Stimulated activated CD4-positive, alpha-beta T cell treated with anti-CD3 and anti-CD28 coated beads, Interleukin-12 subunit alpha, Interleukin-12 subunit beta, amount 100 ng/mL, for 48 hours (primary cell): ENCODE results near the gene SLC25A31.

Experiments used
- DNase-seq, 3 donors: peaks; one replicate each; pipeline ENCODE4 v3.0.0-alpha.2; 2020; ENCODE audit warnings: low read depth in 2 of 3, low spot score in 1 of 3

SLC25A31 gene

GRCh38 chr4:127730142-127730913, at the start of gene SLC25A31:
TSS of gene SLC25A31 (plus strand) at chr4:127730400. CDS start at chr4:127730546, 146 bp downstream.
- no peak for DNase-seq

- no peak for DNase-seq
Observed at GRCh38 chr4:127685292-127685691, 44.9 kb upstream of the SLC25A31 start.

- DNase-seq: no peak
Observed at GRCh38 chr4:127686658-127687057, 43.5 kb upstream of the SLC25A31 start.

- DNase-seq: no peak
Observed at GRCh38 chr4:127687580-127687979, 42.6 kb upstream of the SLC25A31 start.

GRCh38 chr4:127698789-127699200, 31.4 kb upstream of the SLC25A31 start:
- no peak for DNase-seq

GRCh38 chr4:127708985-127709384, 21.2 kb upstream of the SLC25A31 start:
- no peak for DNase-seq

- no peak for DNase-seq
Observed at GRCh38 chr4:127709456-127709855, 20.7 kb upstream of the SLC25A31 start.

- no peak for DNase-seq
Observed at GRCh38 chr4:127731406-127731805, 1.2 kb downstream of the SLC25A31 start.

GRCh38 chr4:127732623-127733328, 2.6 kb downstream of the SLC25A31 start:
- no peak for DNase-seq

- no peak for DNase-seq
Observed at GRCh38 chr4:127734976-127735375, 4.8 kb downstream of the SLC25A31 start.

- DNase-seq: no peak
Observed at GRCh38 chr4:127737295-127737694, 7.1 kb downstream of the SLC25A31 start.

GRCh38 chr4:127741247-127741646, 11.0 kb downstream of the SLC25A31 start:
- DNase-seq: no peak

GRCh38 chr4:127747883-127748282, 17.7 kb downstream of the SLC25A31 start:
- no peak for DNase-seq

- DNase-seq: no peak
Observed at GRCh38 chr4:127748957-127749356, 18.8 kb downstream of the SLC25A31 start.

GRCh38 chr4:127756906-127757305, 26.7 kb downstream of the SLC25A31 start:
- no peak for DNase-seq

GRCh38 chr4:127759228-127759820, 29.1 kb downstream of the SLC25A31 start:
- DNase-seq: no peak

GRCh38 chr4:127759893-127760292, 29.7 kb downstream of the SLC25A31 start:
- DNase-seq: no peak

GRCh38 chr4:127771535-127772275, 41.5 kb downstream of the SLC25A31 start:
- no peak for DNase-seq

GRCh38 chr4:127772769-127773671, 42.8 kb downstream of the SLC25A31 start:
- DNase-seq: no peak

GRCh38 chr4:127775843-127776242, 45.6 kb downstream of the SLC25A31 start:
- no peak for DNase-seq
